ENCODE results near the gene CLNK.

CLNK gene

DNA sequence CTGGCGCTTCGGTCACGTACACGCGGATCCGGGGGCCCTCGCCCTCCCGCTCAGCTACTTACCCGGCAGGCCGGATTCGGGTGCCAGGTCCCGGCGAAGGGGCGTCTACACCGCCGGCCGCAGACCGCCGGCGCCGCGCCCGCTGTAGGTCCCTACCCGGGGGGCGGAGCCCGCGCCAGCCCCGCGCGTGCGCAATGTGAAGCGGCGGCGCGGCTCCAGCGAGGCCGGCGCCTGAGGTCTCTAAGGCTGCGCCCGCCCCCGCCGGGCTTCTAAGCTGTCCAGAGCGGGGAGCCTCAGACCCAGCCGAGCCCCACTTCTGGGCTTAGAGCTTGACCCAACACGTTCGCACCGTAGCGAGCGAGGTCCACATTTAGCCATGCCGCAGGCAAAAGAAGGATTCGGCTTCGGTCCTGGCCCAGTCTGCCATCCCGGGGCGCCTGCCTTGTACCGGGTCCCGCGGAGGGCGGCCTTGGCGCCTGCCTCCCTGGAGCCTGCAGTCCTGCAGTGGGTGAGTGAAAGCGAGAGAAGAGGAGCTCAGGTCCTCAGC, 227.2 kb downstream of the CLNK start, which contains the start of gene ZNF518B:
ZNF518B (minus strand) TSS at position 172 of the 547 bp plus-strand sequence. CDS start 11,098 bp downstream, outside the sequence.
- peak; percentile 52 for DNase-seq (ENCODE audit: low read depth)
- no peak for TF ChIP-seq CTCF (conservative IDR thresholded peaks at IDR 0.05; ENCODE audit: control insufficient read depth, insufficient read depth, low read depth, low read length)
- H3K4me3 ChIP-seq (ENCODE audit: control insufficient read depth, low read depth, low read length) = peak within 1 kb of the TSS; percentile 57

DNA sequence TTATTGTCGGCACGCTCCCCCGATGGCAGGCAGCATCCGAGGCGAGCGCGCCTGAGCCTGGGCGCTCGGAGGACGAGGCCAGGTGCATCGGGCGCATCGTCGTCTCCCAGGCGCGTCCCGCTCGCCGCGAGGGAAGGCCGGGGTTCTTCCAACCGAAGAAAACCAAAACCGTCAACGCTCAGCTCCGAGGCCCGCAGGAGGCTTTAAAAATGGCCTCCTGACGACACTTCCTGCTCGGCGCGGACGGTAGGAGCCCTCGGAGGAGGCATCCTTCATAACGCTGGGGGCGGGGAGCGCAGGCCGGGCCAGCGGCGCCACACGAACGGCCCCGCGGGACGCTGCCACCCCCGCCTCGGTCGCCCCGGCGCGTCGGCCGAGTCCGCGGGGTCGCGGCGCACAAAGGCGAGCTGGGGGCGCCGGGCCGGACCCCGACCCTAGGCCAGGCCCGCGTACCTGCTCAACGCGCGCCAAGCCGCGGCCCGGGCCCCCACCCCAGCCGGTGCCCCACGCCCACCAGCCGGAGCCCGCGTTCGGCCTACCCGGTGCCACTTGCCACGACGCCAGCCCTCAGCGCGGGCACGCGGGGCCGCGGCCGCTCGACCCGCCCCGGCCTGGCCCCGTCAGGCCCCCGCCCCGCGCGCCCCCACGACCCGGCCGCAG, 227.8 kb downstream of the CLNK start:
- no peak for TF ChIP-seq CTCF (conservative IDR thresholded peaks at IDR 0.05; ENCODE audit: control insufficient read depth, insufficient read depth, low read depth, low read length)
- DNase-seq (ENCODE audit: low read depth) = peak; percentile 54
- peak overlapping the region; percentile 57 for H3K4me3 ChIP-seq (ENCODE audit: control insufficient read depth, low read depth, low read length)

GRCh38 chr4:10456260-10456594, 228.3 kb downstream of the CLNK start:
- H3K4me3 ChIP-seq (ENCODE audit: control insufficient read depth, low read depth, low read length) = peak overlapping the region; percentile 57
- TF ChIP-seq CTCF (conservative IDR thresholded peaks at IDR 0.05; ENCODE audit: control insufficient read depth, insufficient read depth, low read depth, low read length) = no peak
- no peak for DNase-seq (ENCODE audit: low read depth)

DNA sequence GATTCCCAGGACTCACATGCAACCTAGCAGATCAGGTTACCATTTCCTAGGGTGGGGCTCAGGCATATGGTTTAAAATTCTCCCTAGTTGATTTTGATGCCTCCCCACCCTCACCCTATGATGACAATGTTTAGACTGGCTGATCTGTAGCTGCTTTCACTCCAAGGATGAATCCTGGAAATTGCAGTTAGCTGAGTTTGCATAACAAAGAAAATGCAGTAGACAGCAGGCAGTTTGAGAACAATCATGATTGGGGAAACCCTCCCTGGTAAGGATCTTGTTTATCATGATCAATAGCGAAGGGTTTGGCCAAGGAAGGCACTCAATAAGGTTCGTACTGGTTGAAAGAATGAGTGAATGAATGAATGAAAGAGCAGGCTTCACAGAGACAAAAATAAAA, 229.4 kb downstream of the CLNK start:
- H3K4me3 ChIP-seq (ENCODE audit: control insufficient read depth, low read depth, low read length) = no peak overlapping the region
- TF ChIP-seq CTCF (conservative IDR thresholded peaks at IDR 0.05; ENCODE audit: control insufficient read depth, insufficient read depth, low read depth, low read length) = no peak
- no peak for DNase-seq (ENCODE audit: low read depth)

DNA sequence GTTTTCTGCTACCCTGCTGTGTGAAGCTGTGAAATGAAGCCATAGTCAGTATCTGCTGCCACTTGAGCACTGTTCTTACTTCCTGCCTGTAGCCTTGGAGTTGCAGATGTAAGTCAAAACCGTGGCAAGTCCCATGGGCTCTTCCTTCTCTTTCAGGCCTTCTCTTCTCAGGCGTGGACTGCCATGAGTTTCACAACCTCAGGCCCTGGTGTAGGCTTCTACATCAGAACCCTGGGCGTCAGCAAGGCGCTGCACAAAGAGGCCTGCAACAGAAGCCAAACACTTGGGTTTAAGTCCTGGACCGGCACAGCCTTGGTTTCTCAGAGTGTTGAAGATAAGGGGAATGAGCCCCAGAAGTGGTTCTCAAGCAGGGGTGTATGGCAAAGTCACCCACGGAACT, 229.8 kb downstream of the CLNK start:
- H3K4me3 ChIP-seq (ENCODE audit: control insufficient read depth, low read depth, low read length) = no peak overlapping the region
- TF ChIP-seq CTCF (conservative IDR thresholded peaks at IDR 0.05; ENCODE audit: control insufficient read depth, insufficient read depth, low read depth, low read length) = no peak
- DNase-seq (ENCODE audit: low read depth) = no peak

- TF ChIP-seq CTCF (conservative IDR thresholded peaks at IDR 0.05; ENCODE audit: control insufficient read depth, insufficient read depth, low read depth, low read length) = no peak
- no peak for DNase-seq (ENCODE audit: low read depth)
- no peak overlapping the region for H3K4me3 ChIP-seq (ENCODE audit: control insufficient read depth, low read depth, low read length)
Measured at GRCh38 chr4:10454121-10454520, 230.4 kb downstream of the CLNK start.
